ENCODE results near the gene HEPACAM2.
A peak's percentile ranks its signal among the peaks of the same experiment; 100 is the strongest.

Gene HEPACAM2

DNA sequence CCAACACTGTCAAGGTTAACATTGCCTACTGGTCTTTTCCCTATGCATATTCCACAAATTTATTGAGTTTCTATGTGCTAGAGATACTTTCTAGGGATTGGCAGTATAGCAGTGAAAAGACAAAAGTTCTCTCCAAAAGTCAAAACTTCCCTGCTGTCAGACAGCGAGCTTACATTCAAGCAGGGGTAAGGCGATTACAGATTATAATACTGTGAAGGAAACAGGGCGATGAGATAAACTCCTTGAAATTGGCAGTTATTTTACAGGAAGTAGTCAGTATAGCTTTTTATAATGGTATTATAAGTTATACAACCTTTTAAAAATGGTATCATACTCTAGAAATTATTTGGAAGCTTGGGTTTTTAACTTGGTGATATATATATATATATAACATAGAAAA lies 15.8 kb upstream of the HEPACAM2 start:
- no peak overlapping the region for H3K4me3 ChIP-seq (ENCODE audit: low read depth, low read length)
- TF ChIP-seq, protein P1, sequence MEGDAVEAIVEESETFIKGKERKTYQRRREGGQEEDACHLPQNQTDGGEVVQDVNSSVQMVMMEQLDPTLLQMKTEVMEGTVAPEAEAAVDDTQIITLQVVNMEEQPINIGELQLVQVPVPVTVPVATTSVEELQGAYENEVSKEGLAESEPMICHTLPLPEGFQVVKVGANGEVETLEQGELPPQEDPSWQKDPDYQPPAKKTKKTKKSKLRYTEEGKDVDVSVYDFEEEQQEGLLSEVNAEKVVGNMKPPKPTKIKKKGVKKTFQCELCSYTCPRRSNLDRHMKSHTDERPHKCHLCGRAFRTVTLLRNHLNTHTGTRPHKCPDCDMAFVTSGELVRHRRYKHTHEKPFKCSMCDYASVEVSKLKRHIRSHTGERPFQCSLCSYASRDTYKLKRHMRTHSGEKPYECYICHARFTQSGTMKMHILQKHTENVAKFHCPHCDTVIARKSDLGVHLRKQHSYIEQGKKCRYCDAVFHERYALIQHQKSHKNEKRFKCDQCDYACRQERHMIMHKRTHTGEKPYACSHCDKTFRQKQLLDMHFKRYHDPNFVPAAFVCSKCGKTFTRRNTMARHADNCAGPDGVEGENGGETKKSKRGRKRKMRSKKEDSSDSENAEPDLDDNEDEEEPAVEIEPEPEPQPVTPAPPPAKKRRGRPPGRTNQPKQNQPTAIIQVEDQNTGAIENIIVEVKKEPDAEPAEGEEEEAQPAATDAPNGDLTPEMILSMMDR (IDR thresholded peaks at IDR 0.05; ENCODE audit: insufficient read depth, low read depth, low read length, missing control alignments): no peak
- no peak for DNase-seq (ENCODE audit: low read depth)

DNA sequence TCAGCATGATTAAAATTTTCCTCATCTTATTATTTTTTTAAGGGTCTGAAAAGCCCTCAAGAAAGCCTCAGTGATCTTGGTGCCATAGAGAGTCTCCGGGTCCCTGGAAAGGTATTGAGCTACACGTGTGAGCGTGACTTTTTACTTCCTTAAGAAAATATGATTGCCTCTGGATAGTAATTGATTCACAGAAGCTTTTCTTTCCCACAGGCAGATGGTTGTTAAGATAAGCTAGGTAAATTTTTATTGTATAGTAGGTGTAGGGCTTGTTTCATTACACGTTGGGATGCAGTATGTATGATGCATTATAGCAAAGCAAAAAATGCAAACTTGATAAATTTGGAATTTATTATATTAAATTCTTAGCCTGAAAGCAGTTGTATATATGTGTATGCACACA lies 13.6 kb upstream of the HEPACAM2 start:
- TF ChIP-seq, protein P1 (IDR thresholded peaks at IDR 0.05; ENCODE audit: insufficient read depth, low read depth, low read length, missing control alignments): no peak
- H3K4me3 ChIP-seq (ENCODE audit: low read depth, low read length): no peak overlapping the region
- DNase-seq (ENCODE audit: low read depth): no peak

DNA sequence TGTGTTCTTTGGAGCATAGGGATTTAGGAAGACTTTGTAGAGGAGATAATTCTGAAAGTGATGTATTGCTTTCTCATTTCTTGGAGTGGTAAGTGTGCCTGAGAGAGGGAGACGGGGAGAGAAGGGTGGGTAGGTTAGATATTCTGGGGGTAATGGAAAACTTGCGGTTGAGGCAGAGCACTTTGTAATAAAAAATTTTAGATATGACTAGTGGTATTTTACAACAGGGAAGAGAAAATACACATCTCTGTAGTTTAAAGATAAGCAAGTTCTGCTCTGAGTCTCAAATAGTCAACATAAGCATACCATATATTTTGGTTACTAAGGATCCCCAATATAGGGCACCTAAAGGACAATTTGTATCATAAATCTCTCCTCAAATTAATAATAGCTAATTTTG lies 12.5 kb upstream of the HEPACAM2 start:
- TF ChIP-seq, protein P1 (IDR thresholded peaks at IDR 0.05; ENCODE audit: insufficient read depth, low read depth, low read length, missing control alignments): no peak
- no peak for DNase-seq (ENCODE audit: low read depth)
- H3K4me3 ChIP-seq (ENCODE audit: low read depth, low read length): no peak overlapping the region

DNA sequence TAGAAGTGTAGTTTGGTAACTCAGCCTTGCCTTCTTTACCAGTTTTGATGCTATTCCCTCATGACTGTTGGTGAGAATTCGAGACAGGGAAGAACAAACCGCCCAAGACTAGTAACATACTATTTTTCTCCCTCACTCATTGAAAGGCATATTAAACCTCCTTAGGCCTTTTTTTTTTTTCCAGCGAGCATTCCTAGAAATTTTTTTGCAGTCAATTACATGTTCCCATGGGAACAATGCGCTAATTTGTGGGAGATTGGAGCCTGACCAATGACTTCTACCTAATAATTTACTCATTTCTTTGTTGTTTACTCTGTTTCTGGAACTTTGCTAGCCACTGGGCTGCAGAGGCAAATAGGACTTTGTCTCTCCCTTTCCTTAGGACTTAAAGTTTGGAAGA lies 11.9 kb upstream of the HEPACAM2 start:
- TF ChIP-seq, protein P1 (IDR thresholded peaks at IDR 0.05; ENCODE audit: insufficient read depth, low read depth, low read length, missing control alignments): no peak
- no peak overlapping the region for H3K4me3 ChIP-seq (ENCODE audit: low read depth, low read length)

DNA sequence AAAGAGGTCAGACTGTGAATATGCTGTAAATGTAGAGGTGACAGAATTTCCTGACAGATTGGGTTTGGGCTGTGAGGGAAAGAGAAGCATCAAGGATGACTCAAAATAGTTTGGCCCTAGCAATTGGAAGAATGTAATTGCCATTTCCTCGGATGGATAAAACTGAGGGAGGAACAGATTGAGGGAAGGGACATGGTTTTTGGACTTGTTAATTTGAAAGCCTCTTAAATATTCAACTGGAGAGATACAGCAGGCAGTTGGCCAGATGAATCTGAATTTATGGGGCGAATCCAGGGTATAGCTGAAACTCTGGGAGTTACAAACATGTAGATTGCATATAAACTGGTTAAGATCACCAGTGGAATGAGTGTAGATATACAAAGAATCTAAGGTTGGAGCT lies 9.3 kb upstream of the HEPACAM2 start:
- TF ChIP-seq, protein P1 (IDR thresholded peaks at IDR 0.05; ENCODE audit: insufficient read depth, low read depth, low read length, missing control alignments): no peak
- DNase-seq (ENCODE audit: low read depth): no peak
- H3K4me3 ChIP-seq (ENCODE audit: low read depth, low read length): no peak overlapping the region

More for the DNA sequence above, 11.9 kb upstream of the HEPACAM2 start:
- no peak for DNase-seq (ENCODE audit: low read depth)

DNA sequence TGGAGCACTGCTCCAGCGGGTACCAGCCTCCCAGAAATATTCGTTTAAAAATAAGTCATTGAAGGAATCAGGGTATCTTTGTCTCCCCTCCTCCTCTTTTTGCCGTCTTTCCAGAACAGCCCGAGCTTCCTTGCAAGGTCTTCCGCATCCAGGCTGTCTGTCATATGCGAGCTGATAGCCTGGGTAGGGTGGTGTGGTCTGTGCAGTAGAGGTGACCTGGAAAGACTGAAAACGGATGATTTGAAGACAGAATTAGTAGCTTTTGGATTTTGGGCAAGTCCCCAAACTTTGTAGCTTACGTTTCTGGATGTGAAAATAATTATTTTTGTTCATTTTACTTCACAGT lies 6.4 kb upstream of the HEPACAM2 start:
- TF ChIP-seq, protein P1 (IDR thresholded peaks at IDR 0.05; ENCODE audit: insufficient read depth, low read depth, low read length, missing control alignments): no peak
- DNase-seq (ENCODE audit: low read depth): peak; percentile 25
- H3K4me3 ChIP-seq (ENCODE audit: low read depth, low read length): peak overlapping the region; percentile 90

DNA sequence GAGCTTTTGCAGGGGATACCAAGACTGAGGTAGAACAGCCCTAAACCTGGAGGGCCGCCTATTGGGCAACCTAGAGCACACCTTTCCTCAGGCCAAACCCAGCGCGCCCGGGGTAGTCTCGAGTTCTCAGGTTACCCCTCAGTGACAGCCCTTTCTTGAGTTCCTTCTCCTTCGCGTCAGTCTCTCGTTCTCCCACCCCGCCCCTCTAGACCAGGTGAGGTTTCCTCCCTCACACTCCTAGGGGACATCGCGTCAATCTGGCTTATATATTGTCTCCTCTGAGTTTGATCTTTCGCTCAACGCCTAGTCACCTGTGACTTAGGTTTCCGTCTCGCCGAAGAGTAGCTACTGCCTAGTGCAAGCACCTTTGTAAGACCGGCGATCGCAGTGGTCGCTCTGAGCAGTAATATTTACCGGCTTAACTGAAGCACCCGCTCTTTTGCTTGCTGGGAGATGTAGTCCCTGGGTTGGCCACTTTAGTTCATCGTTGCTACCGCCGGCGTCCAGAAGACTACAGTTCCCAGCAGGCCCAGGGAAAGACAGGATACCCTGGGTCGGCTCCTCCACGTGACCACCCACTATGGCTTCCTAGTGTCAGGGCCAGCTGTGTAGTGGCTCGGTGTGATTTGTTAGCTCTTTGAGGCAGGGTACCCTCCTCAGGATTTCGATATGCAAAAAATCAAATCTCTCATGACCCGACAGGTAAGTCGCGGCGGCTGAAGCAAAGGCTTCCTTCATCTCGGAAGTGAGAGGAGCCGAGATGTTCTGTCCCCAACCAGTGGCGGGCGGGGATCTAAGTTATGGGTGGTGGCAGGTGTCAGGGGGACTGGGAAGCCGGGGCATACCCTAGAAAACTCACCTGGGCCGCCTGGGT lies 5.8 kb upstream of the HEPACAM2 start, which contains the start of gene VPS50:
Gene VPS50 (plus strand): TSS at position 568 of the 874 bp plus-strand sequence. CDS start 102 bp downstream, at position 670.
- peak; percentile 97 for DNase-seq (ENCODE audit: low read depth)
- H3K4me3 ChIP-seq (ENCODE audit: low read depth, low read length): peak within 1 kb of the TSS; percentile 90
- TF ChIP-seq, protein P1 (IDR thresholded peaks at IDR 0.05; ENCODE audit: insufficient read depth, low read depth, low read length, missing control alignments): no peak

Measured in GM12865 (cell line).